ENCODE data around the gene CMPK2. TPM values are rescaled to one million over a fixed set of nuclear protein-coding genes. Genes with fewer than 3 reads are reported as not detected.

Gene CMPK2
- total and polyA plus RNA-seq, 2 experiments from 2014 or later: 0.54 to 0.61 TPM

GRCh38 chr2:6824962-6825361 lies 40.7 kb downstream of the CMPK2 start:
- peak in 1 of 2 donors; percentile 34 for DNase-seq (ENCODE audit: low read depth in 1 of 2, low spot score in 1 of 2)
- no peaks in the 10 kb centered on the region for H3K9me3 ChIP-seq (ENCODE audit: low read depth)
- H3K4me1 ChIP-seq (ENCODE audit: low read depth): no peaks in the 10 kb centered on the region
- H3K27me3 ChIP-seq: no peaks in the 10 kb centered on the region
- no peak for TF ChIP-seq CTCF (IDR thresholded peaks at IDR 0.05; ENCODE audit: low read depth, low read length)
- H3K36me3 ChIP-seq: no peaks in the 10 kb centered on the region
- no peak overlapping the region for H3K4me3 ChIP-seq
- H3K27ac ChIP-seq: no peak overlapping the region

- no peaks in the 10 kb centered on the region for H3K36me3 ChIP-seq
- no peak overlapping the region for H3K27ac ChIP-seq
- no peaks in the 10 kb centered on the region for H3K4me1 ChIP-seq (ENCODE audit: low read depth)
- H3K27me3 ChIP-seq: no peaks in the 10 kb centered on the region
- H3K9me3 ChIP-seq (ENCODE audit: low read depth): no peaks in the 10 kb centered on the region
- no peak for TF ChIP-seq CTCF (IDR thresholded peaks at IDR 0.05; ENCODE audit: low read depth, low read length)
- no peak overlapping the region for H3K4me3 ChIP-seq
- DNase-seq (ENCODE audit: low read depth in 1 of 2, low spot score in 1 of 2): peak in 1 of 2 donors; percentile 21
Observed at GRCh38 chr2:6823111-6823510, 42.6 kb downstream of the CMPK2 start.

- Histone ChIP-seq H3K9me3 (ENCODE audit: low read depth) (no peaks in the 10 kb centered on the region), H3K27me3 (no peaks in the 10 kb centered on the region), H3K4me3 (no peak overlapping the region), H3K36me3 (no peaks in the 10 kb centered on the region), H3K4me1 (ENCODE audit: low read depth) (no peaks in the 10 kb centered on the region), H3K27ac (no peak overlapping the region)
- TF ChIP-seq CTCF (IDR thresholded peaks at IDR 0.05; ENCODE audit: low read depth, low read length): no peak
- DNase-seq (ENCODE audit: low read depth in 1 of 2, low spot score in 1 of 2): no peak
Observed at GRCh38 chr2:6822406-6822805, 43.3 kb downstream of the CMPK2 start.

- H3K4me1 ChIP-seq (ENCODE audit: low read depth): no peaks in the 10 kb centered on the region
- H3K27me3 ChIP-seq: no peaks in the 10 kb centered on the region
- no peak for TF ChIP-seq CTCF (IDR thresholded peaks at IDR 0.05; ENCODE audit: low read depth, low read length)
- H3K9me3 ChIP-seq (ENCODE audit: low read depth): no peaks in the 10 kb centered on the region
- no peak for DNase-seq (ENCODE audit: low read depth in 1 of 2, low spot score in 1 of 2)
- no peak overlapping the region for H3K27ac ChIP-seq
- no peaks in the 10 kb centered on the region for H3K36me3 ChIP-seq
- H3K4me3 ChIP-seq: no peak overlapping the region
Observed at GRCh38 chr2:6820903-6821584, 44.7 kb downstream of the CMPK2 start.

GRCh38 chr2:6820236-6820635 lies 45.5 kb downstream of the CMPK2 start:
- no peaks in the 10 kb centered on the region for H3K27me3 ChIP-seq

More at GRCh38 chr2:6820236-6820635, 45.5 kb downstream of the CMPK2 start:
- no peak for DNase-seq (ENCODE audit: low read depth in 1 of 2, low spot score in 1 of 2)
- TF ChIP-seq CTCF (IDR thresholded peaks at IDR 0.05; ENCODE audit: low read depth, low read length): no peak
- H3K4me3 ChIP-seq: no peak overlapping the region
- no peaks in the 10 kb centered on the region for H3K36me3 ChIP-seq
- no peak overlapping the region for H3K27ac ChIP-seq
- no peaks in the 10 kb centered on the region for H3K9me3 ChIP-seq (ENCODE audit: low read depth)
- H3K4me1 ChIP-seq (ENCODE audit: low read depth): no peaks in the 10 kb centered on the region
